Activated T-cell treated with anti-CD3 and anti-CD28 coated beads for 4 hours (primary cell): ENCODE measurements around the gene ITPR3.
"Not testable (repeated sequence)": the region's sequence is repeated elsewhere in the genome, so short reads cannot be mapped to it uniquely, and the experiment has no call there.

Experiments used
- DNase-seq: peaks from one replicate; pipeline ENCODE4 v3.0.0-alpha.2; 2020

The ITPR3 gene

DNA sequence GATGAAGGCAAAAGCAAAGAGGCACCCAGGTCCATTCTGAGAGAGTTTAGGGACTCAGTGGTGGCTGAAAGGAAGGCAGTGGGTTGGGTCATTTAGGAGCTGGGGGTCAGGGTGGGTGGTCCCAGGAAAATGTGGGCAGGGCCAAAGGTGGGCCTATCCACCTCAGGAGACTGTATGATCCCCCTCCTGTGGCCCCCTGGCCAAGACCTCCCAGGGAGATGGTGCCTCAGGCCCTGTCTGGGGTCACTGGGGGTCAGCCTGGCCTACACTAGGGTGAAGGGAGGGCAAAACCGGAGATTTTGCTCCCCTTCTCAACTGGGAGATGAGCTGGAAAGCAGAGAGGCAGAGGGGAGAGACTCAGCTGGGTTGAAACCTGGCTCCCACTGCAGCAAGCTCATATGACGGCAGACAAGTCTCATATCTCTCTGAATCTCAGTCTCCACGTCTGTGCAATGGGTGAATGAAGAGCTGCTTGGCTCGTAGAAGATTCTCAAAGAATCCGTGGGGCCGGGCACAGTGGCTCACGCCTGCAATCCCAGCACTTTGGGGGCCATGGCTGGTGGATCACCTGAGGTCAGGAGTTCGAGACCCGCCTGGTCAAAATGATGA is 29.6 kb upstream of the ITPR3 start:
- no peak for DNase-seq

DNA sequence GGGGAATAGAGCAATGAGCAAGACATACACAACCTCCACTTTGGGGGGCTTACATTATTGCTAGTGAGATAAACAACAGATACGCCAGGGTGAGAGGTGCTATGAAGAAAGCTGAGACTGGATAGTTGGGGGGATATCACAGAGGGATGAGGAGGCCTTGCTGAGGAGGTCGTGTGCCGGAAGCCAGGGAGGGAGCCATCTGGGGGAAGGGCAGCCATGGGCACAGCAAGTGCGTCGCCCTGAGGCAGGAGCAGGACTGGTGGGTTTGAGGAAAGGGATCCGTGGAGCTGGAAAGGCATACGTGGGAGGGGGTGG is 28.9 kb upstream of the ITPR3 start:
- DNase-seq, result no peak

DNA sequence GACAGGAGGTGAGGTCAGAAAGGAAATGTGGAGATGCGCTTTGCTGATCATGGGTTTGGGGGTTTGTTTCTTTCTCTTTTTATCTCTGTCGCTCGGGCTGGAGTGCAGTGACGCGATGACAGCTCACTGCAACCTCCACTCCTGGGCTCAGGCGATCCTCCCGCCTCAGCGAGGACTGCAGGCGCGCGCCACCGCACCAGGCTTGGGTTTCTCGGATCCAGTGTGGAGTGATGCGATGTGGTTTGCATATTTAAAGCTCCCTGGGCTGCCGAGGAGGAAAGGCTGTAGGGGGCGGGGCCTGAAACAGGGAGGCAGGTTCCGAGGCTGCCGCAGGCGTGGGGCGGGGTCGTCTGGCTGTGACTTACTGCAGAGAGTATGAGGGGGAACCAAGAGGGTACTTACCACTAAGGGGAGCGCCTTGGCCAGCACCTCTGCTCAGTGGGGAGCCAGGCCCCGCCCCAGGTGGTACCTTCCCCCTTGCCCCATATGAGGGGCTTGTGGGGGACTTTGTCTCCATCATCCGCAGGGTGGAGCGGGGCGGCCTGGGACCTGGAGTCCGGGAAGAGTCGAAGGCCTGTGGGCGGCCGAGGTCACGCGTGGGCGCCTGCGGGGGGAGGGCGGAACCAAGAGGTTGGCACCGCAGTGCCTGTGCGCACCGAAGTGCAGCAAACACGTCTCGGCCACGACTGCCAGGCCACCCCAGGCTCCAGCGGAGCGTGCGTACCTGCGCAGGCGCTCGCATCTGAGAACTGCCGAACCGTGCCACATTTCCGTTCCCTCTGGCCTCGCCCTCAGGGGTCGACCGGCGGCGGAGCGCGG is 28.3 kb upstream of the ITPR3 start:
- DNase-seq, result peak; percentile 36

DNA sequence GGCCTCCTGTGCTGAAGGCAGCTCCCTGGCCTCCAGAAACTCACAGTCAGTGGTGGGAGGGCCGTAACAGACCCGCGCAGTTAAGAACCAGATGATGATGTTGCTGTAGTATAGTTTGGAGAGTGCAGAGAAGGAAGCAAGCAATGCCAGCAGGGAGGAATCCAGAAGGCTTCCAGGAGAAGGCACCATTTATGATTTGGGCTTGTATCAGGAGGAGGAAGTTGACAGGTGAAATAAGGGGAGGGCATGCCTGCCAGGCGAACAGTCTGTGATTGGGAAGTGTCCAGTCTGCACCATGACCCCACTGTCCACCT is 27.8 kb upstream of the ITPR3 start:
- DNase-seq, result no peak

DNA sequence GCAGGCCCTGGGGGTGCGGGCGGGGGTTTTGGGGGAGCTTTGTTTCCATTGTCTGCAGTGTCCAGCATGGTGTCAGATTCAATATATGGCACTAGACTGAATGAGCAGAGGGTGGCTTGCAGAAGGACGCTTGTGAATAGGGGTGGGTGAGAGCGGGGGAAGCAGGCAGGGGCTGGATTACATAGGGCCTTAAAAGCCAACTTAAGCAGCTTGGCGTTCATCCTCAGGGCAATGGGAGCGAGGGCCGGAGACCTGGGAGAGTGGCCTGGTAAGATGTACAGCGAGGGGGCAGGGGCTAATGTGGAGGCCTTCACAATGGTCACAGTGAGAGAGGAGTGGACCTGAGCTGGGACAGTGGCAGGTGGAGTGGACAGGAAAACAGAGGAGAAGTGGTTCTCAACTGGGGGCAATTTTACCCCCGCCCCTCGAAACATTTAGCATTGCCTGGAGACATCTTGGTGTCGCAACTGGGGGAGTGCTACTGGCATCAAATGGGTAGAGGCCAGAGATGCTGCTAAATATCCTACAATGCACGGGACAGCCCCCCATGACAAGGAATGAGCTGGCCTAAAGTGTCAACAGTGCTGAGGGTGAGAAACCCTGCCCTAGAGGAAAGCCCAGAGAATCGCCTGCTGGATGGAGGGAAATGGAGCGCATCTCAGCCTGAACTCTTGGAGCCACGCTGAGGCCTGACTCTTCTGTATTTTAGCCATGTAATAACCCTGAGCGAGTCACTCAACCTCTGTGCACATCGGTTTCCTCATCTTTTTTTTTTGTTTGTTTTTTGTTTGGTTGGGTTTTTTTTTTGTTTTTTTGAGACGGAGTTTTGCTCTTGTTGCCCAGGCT is 25.9 kb upstream of the ITPR3 start:
- no peak for DNase-seq

DNA sequence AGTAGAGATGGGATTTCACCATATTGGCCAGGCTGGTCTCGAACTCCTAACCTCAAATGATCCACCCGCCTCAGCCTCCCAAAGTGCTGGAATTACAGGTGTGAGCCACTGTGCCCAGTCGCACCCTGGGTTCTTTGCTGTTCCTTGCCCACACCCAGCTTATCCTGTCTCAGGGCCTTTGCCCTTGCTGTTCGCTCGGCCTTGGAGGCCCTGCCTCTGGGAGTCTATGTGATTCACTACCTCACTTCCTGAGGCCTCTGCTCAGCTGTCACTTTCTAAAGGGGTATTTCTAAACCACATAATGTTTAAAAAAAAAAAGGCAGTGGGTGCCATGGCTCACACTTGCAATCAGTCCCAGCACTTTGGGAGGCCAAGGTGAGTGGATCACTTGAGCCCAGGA is 24.2 kb upstream of the ITPR3 start:
- DNase-seq, result not testable (repeated sequence)

DNA sequence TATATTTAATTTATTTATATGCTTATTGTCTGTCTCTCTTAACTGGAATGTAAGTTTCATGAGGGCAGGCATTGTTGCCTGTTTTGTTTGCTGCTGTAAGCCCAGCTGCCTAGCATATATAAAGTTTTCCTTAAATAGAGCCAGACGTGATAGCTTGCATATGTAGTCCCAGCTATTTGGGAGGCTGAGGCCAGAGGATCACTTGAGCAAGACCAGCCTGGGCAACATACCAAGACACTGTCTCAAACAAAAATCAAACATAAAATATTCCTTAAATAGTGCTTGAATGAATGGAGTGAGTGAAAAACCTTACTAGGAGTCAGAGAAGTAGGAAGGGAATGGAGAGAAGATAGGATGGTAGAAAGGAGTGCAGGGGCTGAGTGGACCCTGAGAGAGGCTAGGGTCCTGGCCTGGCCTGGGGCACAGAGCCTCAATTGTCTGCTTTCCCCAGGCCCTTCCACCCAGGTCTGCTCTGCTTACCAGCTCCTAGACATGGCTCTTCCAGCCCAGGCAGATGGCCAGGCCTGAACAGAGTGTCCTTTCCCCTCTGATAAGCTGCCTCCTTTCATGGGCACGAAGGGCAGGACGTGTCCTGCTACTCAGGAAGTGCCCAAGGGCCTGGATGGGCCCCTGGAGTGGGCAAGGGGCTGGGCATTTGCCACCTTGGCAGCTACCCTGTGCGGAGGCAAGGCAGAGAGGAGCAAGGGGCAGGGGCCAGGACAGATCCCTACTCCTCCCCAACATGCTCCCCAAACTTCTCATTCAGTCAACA is 23.4 kb upstream of the ITPR3 start:
- no peak for DNase-seq

DNA sequence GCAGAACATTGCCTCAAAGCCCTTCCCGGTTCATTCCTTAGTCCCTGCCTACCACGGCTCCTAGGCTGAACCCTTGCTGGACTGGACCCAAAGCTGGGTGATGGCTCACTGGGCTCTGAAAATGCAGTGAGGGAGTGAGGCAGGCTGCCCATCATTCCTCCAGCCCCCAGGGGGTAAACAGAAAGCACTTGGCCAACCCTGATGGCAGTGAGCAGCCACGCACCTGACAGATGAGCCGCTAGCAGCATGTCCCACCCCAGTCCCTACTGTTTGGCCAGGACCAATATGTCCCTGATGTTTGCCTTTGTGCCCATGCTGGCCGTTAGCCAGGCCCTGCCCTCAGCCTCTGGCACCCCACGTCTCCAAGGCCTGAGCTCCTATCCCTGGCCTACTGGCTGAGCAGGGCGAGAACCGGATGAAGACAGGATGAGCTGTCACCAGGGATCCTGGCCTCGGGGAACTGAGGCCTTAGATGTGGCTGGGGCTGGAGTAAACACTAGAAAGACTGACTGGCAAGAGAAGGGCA is 21.6 kb upstream of the ITPR3 start:
- no peak for DNase-seq

DNA sequence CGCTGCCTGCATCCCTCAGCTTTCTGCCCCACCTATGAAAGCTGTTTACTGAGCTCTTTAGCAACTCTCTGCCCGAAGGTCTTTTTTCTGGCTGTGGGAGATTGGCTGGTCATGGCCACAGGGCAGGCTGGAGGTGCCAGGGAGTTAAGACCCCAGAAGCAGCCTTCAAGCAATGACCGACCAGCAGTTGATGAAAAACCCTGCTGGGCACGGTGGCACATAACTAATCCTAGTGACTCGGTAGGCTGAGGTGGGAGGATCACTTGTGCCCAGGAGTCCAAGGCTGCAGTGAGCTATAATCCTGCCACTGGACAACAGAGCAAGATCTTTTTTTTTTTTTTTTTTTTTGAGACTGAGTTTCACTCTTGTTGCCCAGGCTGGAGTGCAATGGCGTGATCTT is 20.4 kb upstream of the ITPR3 start:
- DNase-seq, result no peak

DNA sequence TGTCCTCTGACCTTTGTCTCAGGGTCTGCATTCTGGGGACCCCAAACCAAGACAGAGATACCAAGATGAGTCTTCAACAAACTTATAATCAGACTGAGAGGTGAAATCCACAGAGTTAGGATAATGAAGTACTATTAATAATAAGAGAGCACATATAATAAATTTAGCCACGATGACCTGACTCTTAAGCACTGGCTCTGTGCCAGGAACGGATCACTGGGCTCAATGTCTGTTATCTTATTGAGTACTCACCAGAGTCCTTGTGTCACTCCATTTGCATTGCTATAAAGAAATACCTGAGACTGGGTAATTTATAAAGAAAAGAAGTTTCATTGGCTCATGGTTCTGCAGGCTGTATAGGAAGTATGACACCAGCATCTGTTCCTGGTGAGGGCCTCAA is 18.9 kb upstream of the ITPR3 start:
- DNase-seq, result no peak

DNA sequence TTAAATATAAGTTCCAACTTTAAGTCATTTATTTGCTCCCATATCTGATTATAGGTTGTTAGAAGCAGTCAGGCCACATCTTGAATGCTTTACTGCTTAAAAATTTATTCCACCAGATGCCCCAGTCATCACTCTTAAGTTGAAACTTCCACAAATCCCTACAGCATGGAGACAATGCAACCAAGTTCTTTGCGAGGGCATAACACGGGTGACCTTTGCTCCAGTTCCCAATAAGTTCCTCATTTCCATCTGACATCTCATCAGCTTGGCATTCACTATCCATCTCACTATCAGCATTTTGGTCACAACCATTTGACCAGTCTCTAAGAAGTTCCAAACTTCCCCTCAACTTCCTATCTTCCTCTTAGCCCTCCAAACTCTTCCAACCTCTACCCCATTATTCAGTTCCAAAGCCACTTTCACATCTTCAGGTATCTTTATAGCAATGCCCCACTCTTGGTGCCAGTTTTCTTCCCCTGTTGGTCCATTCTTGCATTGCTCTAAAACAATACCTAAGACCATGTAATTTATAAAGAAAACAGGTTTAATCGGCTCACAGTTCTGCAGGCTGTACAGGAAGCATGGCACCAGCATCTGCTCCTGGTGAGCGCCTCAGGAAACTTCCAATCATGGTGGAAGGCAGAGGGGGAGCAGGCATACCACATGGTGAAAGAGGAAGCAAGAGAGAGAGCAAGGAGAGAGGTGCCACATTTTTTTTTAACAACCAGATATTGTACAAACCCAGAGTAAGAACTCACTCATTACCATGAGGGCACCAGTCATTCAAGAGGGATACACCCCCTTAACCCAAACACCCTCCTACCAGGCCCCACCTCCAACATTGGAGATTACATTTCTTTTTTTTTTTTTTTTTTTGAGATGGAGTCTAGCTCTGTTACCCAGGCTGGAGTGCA is 15.9 kb upstream of the ITPR3 start:
- no peak for DNase-seq

DNA sequence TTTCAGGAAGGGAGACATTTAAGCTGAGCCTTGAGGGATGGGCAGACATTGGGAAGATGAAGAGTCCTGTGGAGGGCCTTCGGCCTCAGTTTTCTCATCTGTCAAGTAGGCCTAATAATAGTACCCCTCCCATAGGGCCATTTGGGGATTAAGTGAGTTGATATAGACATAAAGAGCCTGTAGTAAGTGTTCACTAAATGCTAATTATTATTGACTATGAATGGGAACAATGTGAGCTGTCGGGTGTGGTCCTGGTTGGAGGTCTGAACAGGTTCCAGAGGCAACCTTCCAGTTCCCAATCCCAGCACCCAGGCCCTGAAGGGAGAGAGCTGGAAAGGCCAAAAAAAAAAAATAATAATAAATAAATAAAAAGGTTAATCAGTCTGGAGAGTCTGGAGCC is 14.5 kb upstream of the ITPR3 start:
- DNase-seq, result no peak

DNA sequence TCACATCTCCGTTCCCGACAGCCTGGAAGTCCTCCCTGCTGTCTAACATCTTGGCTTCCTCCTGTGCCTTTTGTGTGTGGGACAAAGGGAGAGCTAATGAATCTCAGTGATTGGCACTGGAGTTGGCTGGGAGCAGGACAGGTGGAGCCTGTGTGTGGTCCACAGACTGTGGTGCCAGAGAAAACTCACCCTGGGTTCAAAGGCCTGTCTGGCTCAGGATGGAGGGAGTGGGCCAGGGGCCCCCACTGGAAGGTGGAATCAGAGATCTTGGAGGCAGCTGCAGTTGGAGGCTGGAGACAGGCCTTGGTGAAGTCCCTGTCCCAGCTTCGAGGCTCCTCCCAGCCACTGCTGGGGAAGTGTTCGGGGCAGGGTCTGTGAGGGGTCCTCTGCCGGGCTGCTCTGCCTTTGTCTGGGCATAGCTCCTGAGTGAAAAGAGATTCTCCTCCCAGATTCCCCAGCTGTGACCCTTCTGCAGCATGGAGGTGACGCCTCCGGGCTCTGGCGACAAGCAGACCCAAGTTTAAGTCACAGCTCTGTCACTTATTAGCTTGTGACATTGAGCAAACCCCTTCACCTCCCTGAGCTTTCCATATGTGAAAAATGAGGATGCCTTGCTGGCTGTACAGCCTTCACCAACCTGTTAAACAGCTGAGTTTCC is 13.9 kb upstream of the ITPR3 start:
- DNase-seq, result no peak

DNA sequence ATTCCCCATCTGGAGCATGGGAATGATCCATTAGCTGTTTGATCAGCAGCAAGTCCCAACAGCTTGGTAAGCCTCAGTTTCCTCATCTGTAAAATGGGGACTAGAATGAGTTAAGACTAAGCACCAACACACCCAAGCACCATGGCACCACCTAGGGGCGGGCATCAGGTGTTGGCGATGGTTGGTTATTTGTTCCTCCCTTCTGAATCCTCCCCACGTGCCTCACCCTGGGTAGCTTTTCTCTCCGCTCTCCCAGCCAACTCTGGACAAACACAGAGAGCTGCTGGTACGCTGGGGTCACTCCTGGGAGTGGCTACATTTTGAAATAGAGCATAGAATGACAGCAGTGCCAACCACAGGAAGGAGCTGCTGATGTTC is 13.3 kb upstream of the ITPR3 start:
- DNase-seq, result no peak

DNA sequence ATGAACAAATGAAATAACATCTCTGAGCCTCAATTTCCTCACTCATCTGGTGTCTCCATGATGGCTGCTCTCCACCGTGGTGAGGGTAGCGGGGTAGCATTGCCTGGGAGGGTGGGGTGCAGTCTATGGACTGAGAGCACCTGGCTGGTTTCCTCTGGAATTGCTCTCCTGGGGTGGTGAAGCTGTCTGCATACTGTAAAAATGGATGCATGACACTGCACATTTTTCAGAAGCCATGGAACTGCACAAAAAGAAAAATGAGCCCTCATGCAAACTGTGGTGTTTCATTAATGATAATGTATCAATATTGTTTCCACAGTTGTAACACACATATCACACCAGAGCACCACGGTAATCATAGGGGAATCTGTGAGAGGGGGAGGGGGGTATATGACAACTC is 12.1 kb upstream of the ITPR3 start:
- no peak for DNase-seq

DNA sequence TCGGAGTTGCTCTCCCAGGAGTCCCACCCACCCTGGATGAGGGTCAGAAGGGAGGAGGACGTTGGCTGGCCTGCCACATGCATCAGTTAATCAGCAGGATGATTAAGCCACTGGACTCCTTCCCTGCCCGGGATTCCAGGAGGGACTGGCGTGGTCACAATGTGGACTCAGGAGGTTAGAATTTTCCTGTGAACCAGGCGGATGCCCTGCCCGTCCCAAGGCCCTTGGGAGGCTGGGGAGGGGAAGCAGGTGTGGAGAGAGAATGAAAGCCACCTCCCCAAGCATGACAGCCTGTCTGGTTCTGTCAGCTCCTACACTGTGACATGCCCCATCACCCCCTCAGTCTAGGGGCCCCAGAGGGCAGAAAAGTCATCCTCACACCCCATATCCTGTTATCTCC is 11.6 kb upstream of the ITPR3 start:
- no peak for DNase-seq

DNA sequence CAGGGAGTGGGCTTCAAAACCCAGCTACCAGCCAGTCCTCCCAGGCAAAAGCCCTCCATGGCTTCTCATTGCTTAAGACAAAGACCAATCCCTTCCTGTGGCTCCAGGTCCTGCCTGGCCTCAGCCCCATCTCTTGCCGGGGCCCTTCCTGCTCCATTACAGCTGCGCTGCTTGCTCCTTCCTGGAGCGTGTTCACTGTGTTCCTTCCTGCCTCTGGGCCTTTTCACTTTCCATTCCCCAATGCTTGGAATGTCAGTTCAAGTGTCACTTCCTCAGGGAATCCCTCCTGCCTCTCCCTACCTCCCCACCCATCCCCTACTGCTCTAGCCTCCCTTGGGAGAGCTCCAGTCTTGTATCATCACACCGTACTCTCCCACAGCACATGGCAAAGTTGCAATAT is 11.1 kb upstream of the ITPR3 start:
- DNase-seq, result no peak

DNA sequence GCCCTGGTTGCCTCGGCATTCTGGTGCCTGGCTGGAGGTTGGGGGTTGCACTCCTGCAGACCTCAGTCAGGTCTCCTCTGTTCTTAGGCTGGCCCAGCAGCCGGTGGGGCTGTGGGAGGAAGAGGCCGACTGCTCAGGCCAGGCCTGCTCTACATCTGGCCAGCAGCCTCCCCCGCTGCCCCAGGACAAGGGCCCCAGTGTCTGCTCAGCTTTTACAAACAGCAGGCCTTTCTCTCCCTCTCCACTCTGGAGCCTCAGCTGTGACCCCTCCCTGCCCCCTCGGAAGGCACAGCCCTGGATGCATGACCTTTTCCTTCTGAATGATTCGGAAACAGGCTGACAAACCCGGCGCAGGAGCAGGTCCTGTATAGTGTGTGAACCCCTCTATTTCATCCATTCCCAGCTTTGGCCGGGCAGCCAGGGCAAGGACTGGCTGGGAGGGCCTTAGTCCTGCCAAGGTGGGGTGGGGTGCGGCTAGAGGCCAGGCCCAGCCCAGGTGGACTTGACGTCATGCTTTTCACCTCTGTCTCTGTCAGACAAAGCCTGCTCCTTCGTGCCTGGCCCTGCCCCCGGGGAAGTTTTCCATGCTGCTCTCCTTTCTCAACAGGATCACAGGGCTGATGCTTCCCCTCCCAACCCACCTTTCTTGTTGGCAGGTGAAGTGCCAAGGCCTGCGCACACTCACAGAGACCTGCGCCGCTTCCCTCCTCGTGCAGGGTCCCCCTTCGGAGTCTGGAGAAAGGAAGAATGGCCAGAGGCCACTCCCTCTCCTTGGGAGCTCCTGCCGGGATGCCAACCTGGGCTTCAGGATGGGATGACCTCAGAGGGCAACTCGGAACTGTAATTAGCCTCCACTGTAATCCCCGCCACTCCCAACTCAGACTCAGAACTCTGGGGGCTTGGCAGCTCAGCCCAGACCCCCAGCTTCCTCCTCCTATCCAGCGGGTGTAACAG is 10.1 kb upstream of the ITPR3 start:
- DNase-seq, result no peak

DNA sequence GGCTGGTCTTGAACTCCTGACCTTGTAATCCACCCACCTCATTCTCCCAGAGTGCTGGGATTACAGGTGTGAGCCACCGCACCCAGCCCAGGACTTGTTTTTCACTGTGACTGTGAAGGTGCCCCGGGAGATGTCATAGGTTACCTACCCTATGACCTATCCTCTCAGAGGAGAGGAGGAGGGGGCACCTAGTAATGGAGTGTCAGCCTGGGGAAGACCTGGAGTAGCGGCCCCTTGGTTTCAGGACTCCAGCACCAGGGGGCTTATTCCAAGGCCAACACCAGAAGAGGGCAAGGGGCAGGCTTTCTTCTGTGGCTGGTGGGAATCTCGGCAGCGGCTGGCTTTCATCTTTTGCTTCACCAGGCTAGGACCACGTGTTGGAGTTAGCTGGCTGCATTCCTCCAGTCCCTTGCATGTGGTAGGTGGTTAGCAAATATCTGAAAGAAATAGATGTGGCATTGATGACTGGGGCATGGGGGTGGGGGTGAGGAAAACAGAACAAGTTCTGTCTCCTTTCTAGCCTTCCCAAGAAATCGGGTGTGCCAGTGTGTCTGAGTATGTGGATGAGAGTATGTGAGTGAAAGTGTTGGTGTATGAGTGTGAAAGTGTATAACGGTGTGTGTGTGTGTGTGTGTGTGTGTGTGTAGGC is 7.9 kb upstream of the ITPR3 start:
- DNase-seq, result no peak

DNA sequence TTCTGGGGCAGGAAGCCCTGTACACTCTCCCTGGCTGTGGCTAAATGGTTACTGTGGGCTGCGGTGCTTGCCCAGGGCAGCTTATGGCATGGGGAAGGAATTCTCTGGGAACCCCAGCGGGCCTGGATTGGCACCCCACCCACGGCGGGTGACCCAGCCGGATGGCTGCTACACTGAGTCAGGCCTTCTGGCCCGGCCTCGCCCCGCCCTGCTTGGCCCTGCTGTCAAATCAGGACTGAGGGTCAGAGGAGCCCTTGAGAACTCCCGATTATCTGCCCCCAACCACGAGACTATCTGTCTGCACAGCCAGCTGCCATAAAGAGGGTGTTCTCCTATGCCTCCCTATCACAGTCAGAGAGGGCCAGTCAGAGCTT is 7.3 kb upstream of the ITPR3 start:
- DNase-seq, result no peak
